Measurements from ENCODE around the gene FN3KRP. TPM values are rescaled to one million over a fixed set of nuclear protein-coding genes. Genes with fewer than 3 reads are reported as not detected.

The FN3KRP gene
- total RNA-seq, 1 experiment from 2014 or later, result 19.7 TPM

DNA sequence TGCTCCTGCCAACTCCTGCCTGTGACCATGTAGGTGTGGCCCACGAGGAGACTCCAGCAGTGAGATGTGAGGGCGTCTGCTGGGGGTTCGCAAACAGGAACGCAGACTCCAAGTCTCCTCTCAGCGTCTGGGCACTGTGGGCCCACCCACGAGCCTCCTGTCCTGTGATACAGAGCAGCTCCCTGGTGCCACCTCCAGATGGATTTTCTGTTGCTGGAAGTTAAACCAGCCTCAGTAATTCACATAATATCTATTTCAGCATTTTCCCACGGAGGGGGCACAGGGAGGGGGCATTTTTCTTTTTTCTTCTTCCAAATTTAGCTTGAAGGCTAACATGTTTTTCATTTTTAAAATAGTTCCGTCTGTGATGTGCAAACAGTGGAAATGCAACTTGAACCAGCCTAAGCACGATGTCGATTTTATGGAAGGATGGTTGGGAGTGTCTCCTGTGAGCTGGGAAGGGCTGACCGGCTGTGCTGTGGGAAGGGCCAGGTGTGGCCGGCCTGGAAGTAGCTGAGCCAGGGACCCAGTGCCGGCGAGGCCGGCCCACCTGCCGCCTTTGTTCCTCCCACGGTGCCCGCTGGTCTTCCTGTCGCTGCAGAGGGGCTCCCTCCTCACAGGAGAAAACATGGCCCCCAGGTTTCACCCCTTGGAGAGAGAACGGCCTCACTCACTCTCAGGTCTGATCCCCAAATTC, 14.1 kb upstream of the FN3KRP start (continued):
- TF ChIP-seq STAT6 (CRISPR knock-in tag; conservative IDR thresholded peaks at IDR 0.05; ENCODE audit: low read depth) (no peak), MXD4 (CRISPR knock-in tag; IDR thresholded peaks at IDR 0.05; ENCODE audit: borderline replicate concordance) (no peak), ZNF219 (CRISPR knock-in tag; IDR thresholded peaks at IDR 0.05; ENCODE audit: borderline replicate concordance) (no peak), CREB1 (CRISPR knock-in tag; IDR thresholded peaks at IDR 0.05) (no peak), GRHL2 (CRISPR knock-in tag; IDR thresholded peaks at IDR 0.05; ENCODE audit: insufficient replicate concordance, severe bottlenecking) (no peak), TEAD4 (CRISPR knock-in tag; IDR thresholded peaks at IDR 0.05) (no peak), GTF2I (CRISPR knock-in tag; conservative IDR thresholded peaks at IDR 0.05) (no peak), GABPB1 (CRISPR knock-in tag; IDR thresholded peaks at IDR 0.05) (no peak), ZNF232 (CRISPR knock-in tag; IDR thresholded peaks at IDR 0.05) (no peak), ZSCAN18 (CRISPR knock-in tag; IDR thresholded peaks at IDR 0.05) (no peak), EMX1 (CRISPR knock-in tag; IDR thresholded peaks at IDR 0.05) (no peak)
- TF ChIP-seq, protein P1, sequence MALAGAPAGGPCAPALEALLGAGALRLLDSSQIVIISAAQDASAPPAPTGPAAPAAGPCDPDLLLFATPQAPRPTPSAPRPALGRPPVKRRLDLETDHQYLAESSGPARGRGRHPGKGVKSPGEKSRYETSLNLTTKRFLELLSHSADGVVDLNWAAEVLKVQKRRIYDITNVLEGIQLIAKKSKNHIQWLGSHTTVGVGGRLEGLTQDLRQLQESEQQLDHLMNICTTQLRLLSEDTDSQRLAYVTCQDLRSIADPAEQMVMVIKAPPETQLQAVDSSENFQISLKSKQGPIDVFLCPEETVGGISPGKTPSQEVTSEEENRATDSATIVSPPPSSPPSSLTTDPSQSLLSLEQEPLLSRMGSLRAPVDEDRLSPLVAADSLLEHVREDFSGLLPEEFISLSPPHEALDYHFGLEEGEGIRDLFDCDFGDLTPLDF (CRISPR knock-in tag; IDR thresholded peaks at IDR 0.05), result no peak

DNA sequence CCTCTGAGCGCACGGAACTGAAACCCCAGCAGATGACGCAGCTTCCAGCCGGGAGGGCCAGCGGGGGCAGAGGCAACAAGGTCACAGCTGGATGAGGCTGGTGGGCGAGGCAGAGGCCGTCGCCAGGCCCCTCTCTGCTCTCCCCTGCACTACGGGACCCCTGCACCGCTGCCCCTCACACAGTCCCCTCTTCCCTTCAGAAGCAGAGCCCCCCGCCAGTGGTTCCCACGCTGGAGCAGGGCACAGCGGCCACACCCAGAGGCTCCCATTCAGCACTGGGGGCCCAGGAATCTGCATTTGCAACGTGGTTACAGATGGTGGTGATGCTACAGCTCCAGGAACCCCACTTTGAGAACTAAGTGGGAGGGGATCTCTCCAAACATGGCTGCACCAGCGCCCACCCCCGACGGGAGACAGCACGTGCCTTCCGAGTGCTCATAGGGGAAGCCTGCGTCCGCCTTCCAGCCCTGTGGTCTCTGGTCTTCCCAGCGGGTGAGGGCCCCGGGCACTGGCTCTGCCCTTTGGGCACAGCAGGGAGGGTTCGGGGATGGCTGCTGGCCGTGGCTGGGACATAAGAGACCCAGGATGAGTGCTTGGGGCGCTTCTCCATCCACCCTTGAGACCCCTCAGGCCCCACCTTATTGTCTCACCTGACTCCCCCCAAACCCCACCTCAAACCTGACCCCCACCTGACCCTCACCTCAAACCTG, 13.3 kb upstream of the FN3KRP start:
- POLR2A ChIA-PET, result no interaction called here
- H3K9me3 Mint-ChIP-seq, result no peaks in the 10 kb centered on the region
- peaks cover 20% of the 10 kb centered on the region for H3K27me3 Mint-ChIP-seq (ENCODE audit: low read depth)
- CTCF ChIA-PET, result interaction anchor here (1.1 kb wide), 1 partner anchor 9 kb away, joined by 5 read pairs; no protein-coding TSS in a partner anchor
- DNase-seq (ENCODE audit: low spot score), result no peak
- ATAC-seq, result no peak
- H3K4me3 Mint-ChIP-seq, result no peak overlapping the region
- H3K4me1 Mint-ChIP-seq, result no peaks in the 10 kb centered on the region
- H3K36me3 Mint-ChIP-seq, result no peaks in the 10 kb centered on the region
- no peak overlapping the region for H3K27ac Mint-ChIP-seq
- TF ChIP-seq ZNF281 (CRISPR knock-in tag; IDR thresholded peaks at IDR 0.05) (no peak), CBFB (CRISPR knock-in tag; IDR thresholded peaks at IDR 0.05; ENCODE audit: low read depth) (no peak), FOXK1 (CRISPR knock-in tag; IDR thresholded peaks at IDR 0.05) (no peak), RORB (CRISPR knock-in tag; IDR thresholded peaks at IDR 0.05) (no peak), ZNF532 (CRISPR knock-in tag; IDR thresholded peaks at IDR 0.05; ENCODE audit: borderline replicate concordance) (no peak), ZNF121 (CRISPR knock-in tag; IDR thresholded peaks at IDR 0.05) (no peak), ZNF317 (CRISPR knock-in tag; IDR thresholded peaks at IDR 0.05; ENCODE audit: borderline replicate concordance, low read depth) (no peak), ZNF416 (CRISPR knock-in tag; IDR thresholded peaks at IDR 0.05) (no peak), RELA (CRISPR knock-in tag; IDR thresholded peaks at IDR 0.05; ENCODE audit: borderline replicate concordance) (no peak)
- TF ChIP-seq, protein P2, sequence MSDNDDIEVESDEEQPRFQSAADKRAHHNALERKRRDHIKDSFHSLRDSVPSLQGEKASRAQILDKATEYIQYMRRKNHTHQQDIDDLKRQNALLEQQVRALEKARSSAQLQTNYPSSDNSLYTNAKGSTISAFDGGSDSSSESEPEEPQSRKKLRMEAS (CRISPR knock-in tag; IDR thresholded peaks at IDR 0.05), result no peak

All from WTC11 (cell line).